Activated CD4-positive, alpha-beta T cell treated with anti-CD3 and anti-CD28 coated beads for 1 hour (primary cell): Measurements from ENCODE around the gene NUP214.
"Not testable (repeated sequence)": the region's sequence is repeated elsewhere in the genome, so short reads cannot be mapped to it uniquely, and the experiment has no call there.

Experiments
- DNase-seq: peaks from one replicate; pipeline ENCODE4 v3.0.0-alpha.2; 2020

Gene NUP214

DNA sequence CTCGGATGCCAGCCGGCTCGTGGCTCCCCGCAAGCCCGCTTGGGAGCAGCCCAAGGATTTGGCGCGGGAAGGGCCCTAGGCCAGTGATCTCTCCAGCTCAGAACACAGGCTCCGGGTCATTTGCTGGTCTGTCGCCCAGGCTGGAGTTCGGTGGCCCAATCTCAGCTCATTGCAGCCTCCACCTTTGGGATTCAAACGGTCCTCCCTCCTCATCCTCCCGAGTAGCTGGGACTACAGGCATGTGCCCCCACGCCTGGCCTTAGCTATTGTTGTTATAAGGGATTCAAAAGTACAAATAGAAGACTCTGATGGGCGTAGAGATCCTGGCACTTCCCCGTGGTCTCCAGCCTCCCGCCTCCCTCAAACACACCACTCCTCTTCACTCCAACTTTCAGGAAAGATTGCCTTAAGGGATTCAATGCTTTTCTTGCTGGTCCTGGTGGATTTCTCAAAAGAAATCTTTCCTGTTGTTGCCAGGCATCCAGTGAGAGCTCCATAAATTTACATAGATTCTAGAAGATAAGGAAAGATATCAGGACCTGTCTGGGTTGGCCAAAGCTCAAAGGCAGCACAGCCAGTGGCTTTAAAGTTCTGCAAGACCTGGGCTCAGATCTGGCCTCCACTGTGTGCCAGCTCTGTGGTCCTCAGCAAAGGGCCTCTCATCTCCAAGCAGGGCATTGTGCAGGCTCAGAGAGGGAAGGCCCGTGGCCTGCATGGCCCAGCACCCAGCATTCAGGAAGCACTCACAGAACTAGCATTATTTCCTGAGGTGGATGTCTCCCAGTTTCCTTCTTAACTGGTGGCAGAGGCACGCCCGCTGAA, 28.0 kb upstream of the NUP214 start:
- no peak for DNase-seq

GRCh38 chr9:131097948-131098278, 27.5 kb upstream of the NUP214 start:
- no peak for DNase-seq

GRCh38 chr9:131098391-131099101, 26.8 kb upstream of the NUP214 start:
- no peak for DNase-seq

GRCh38 chr9:131099102-131099606, 26.2 kb upstream of the NUP214 start:
- no peak for DNase-seq

DNA sequence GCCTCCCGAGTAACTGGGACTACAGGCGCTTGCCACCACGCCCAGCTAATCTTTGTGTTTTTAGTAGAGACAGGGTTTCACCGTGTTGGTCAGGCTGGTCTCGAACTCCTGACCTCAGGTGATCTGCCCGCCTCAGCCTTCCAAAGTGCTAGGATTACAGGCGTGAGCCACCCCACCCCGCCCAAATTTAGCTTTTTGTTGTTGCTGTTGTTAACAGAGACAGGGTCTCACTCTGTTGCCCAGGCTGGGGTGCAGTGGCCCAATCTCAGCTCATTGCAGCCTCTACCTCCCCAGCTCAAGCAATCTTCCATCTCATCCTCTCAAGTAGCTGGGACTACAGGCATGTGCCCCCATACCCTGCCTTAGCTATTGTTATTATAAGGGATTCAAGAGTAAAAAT, 25.5 kb upstream of the NUP214 start:
- DNase-seq, result not testable (repeated sequence)

DNA sequence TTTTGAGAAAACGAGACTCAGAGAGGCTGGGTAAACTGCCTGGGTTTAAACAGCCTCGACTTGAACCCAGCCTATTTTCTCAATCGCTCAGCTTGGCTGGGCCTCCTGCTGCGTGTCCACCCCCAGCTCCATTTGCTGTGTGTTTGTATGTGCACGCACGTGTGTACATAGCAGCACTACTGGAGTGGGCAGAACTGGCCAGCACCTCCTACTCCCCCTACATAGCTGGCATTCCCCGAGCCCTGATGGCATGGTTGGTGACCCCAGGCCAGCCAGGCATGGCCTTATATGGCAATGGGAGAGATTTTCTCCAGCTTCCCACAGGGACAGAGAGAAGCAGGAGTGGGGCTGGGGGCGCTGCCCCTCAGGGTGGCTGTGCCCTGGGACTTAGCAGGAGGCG, 24.9 kb upstream of the NUP214 start:
- DNase-seq, result no peak

- no peak for DNase-seq
Measured at GRCh38 chr9:131101207-131101964, 24.0 kb upstream of the NUP214 start.

DNA sequence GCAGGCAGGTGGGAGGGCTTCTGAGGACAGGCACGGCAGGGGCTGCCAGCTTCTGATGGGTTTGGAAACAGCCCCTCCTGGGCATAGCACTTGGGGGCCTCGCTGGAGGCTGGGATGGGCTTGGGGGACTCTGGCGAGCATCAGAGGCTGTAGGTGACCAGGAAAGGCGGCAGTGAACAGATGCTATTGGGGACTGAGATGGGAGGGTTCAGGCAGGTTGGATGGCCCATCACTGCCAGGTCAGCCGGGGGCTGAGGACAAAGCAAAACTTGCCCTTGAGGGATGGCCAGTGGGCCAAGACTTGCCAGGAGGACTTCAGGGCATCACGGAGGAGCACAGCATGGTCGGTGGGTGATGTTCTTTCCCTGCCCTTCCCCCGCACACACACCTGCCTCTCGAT, 22.4 kb upstream of the NUP214 start:
- no peak for DNase-seq

DNA sequence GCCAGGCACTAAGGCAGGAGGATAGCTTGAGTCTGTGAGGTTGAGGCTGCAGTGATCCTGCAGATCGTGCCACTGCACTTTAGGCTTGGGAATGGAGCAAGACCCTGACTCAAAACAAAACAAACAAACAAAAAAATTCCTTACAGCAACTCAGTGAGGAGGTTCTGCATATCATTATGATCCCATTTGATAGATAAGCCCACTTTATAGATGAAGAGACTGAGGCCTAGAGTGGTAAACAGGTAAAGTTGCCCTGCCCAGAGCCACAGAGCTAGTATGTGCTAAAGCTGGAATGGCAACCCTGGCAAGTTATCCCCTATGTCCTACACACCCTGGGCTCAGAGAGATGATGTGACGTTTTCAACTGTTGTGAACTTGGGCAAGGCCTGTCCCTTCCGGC, 21.9 kb upstream of the NUP214 start:
- no peak for DNase-seq

GRCh38 chr9:131104016-131104740, 21.2 kb upstream of the NUP214 start:
- DNase-seq, result no peak

- no peak for DNase-seq
Measured at GRCh38 chr9:131105952-131106351, 19.4 kb upstream of the NUP214 start.

GRCh38 chr9:131107760-131108159, 17.6 kb upstream of the NUP214 start:
- DNase-seq, result no peak

GRCh38 chr9:131111186-131111853, 14.1 kb upstream of the NUP214 start:
- no peak for DNase-seq

GRCh38 chr9:131111854-131112311, 13.5 kb upstream of the NUP214 start:
- no peak for DNase-seq

DNA sequence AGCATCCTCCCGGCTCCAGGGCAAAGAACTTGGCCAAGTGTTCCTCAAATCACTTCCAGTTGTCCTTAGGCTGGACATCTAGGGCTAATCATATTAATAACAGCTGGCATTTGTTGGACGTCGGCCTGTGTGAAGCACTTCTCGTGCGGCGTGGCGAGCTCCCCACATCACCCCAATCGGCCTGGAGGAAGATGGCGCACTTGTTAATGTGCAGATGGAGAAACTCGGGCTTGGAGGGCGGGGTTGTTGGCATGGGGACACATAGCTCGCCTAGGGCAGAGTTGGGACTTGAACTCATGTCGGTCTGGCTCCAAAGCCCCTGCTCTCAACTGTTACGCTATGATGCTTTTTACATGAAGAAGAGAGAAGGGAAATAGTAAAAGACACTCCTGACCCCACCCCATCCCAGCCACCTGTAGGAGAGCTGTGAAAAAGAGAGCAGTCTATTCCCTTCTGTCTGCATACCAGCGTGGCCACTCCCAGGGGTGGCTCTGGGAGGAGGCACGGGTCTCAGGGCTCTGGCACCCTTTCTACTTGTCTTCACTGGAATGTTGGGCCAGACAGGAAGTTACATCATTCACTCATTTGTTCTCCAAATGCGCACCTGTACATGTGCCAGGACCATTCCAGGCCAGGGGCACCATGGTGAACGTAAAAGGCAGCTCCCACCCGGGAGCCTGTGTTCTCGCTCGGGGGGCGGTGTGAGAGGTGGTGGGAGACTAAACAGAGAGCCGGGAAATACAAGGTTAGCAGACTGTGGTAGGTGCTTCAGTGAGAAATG, 12.8 kb upstream of the NUP214 start:
- no peak for DNase-seq

DNA sequence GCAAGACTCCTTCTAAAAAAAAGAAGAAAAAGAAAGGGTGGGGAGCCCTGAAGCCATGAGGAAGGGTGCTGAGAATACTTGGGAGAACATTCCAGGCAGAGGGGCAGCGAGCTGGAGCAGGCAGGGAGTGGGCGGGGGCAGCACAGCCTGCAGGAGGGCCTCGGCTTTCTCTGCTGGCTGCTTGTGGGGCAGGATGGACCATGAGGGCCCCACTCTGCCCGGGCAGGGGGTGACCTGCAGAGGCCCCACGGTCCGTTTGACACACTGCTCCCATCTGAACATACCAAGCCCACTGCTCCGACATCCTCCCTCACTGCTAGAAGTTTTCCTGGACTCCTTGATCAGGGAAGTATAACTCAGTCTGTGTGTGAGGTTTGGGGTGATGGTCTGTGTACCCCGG, 11.7 kb upstream of the NUP214 start:
- DNase-seq, result no peak

DNA sequence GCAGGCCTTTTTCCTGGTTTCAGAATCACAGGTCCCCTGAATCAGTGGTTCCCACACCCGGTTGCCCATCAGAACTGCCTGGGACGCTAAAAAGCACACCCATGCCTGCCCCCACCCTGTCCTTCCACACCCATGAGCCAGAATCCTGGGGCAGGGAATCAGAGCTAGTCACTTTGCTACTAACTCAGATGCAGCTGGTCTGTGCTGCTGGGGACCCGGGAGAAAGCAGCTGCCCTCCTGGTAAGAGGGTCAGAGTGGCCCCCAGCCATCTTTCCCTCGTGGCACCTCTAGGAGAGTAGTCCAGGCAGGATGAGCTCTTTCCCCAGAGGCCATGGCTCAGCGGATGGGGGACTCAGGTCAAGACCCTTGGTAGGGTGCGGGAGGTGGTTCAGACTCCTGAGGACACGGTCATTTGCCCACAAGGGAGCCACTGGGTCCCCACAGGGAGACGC, 11.3 kb upstream of the NUP214 start:
- no peak for DNase-seq

DNA sequence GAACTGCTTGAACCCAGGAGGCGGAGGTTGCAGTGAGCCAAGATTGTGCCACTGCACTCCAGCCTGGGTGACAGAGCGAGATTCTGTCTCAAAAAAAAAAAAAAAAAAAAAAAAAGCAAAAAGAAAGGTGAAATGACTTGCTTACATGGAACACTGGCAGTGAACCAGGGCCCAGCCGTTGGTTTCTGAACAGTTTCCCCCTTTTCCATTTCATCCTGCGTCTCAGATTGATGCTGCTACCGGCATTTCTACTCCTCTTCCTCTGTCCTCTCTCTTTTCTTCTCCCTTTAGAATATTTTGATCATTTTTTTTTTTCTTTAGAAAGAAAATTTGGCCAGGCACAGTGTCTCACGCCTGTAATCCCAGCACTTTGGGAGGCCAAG, 10.0 kb upstream of the NUP214 start:
- DNase-seq, result not testable (repeated sequence)

DNA sequence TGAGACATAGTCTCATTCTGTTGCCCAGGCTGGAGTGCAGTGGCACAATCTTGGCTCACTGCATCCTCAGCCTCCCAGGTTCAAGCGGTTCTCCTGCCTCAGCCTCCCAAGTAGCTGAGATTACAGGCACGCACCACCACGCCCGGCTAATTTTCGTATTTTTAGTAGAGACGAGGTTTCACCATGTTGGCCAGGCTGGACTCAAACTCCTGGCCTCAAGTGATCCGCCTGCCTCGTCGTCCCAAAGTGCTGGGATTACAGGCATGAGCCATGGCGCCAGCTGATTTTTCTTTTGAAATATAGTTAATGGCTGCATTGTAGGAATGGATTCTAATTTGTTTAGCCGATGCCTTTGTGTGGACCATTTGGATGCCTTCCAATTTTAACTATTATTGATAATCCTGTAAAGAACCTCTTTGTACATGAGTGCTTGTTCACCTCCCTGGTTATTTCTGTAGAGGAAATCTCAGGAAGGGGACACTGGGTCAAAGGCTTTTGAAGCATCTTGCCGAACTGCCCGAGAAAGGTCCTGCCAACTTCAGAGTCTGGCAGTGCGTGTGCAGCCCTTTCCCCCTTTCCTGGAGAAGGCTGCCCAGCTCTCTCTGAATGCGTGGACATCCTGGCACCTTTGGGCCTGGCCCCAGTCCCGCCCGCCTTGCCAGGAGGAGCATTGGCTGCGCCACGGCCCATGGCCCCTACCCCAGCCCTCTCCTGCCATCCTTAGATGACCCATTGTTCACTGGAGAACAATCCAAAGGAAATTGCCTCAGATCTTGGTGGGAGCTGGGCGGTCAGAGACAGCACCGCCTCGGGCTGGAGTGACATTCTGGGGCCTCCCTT, 8.9 kb upstream of the NUP214 start:
- DNase-seq, result no peak

DNA sequence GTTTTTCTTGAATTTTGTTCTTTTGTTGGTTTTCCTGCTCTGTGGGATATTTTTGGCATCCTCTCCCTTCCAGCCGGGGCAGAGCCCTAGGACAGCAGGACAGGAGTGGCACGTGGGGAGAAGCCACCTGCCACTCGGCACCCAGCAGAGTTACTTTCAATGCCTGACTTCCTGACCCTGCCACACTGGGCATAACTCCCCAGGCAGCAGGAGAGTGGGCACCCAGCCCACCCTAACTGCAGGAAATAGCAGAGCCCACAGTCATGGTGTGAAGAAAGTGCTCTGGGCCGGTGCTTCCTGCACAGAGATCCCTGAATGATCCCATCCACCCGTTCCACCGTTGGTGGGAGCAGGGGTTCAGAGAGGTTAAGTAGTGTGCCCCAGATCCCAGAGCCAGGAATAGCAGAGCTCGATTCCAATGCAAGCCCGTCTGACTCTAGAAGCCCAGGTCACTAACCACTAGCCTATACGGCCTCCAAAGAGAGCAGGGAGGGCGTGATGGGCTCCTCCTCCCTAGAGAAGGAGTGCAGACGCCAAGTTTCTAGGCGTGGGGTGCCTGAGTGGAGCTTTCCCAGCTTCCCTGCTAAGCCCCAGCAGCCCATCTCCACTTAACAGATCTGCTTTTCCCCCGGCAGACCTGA, 8.1 kb upstream of the NUP214 start:
- DNase-seq, result no peak
